ENCODE data around the gene EML6.

- TF ChIP-seq CTCF (IDR thresholded peaks at IDR 0.05; ENCODE audit: control extremely low read depth in 1 of 3, insufficient read depth in 1 of 3, low read depth in 1 of 3, low read length in 3 of 3) (no peak), EZH2 (IDR thresholded peaks at IDR 0.05; ENCODE audit: low read depth, low read length, severe bottlenecking) (no peak)
Observed at GRCh38 chr2:54741250-54741649, 17.8 kb downstream of the EML6 start.
